Mesenchymal stem cell (in vitro differentiated cells and primary cell): ENCODE results near the gene CD7.
A peak's percentile ranks its signal among the peaks of the same experiment; 100 is the strongest.

ENCODE experiments used
- DNase-seq: peaks from one replicate; pipeline ENCODE4 v3.0.0-alpha.2; 2013
- H2AFZ ChIP-seq: one replicate; pipeline ENCODE4 v1.6.1; 2013; ENCODE audit warnings: low read depth, mild to moderate bottlenecking, control low read depth, inconsistent platforms, low read length, moderate library complexity
- H2AK5ac ChIP-seq: 2 replicates; pipeline ENCODE4 v1.6.1; 2013; ENCODE audit warnings: low read length, moderate library complexity, mild to moderate bottlenecking, inconsistent platforms; ENCODE audit not compliant: severe bottlenecking
- H2BK120ac ChIP-seq: one replicate; pipeline ENCODE4 v1.6.1; 2013; ENCODE audit warnings: low read depth, mild to moderate bottlenecking, inconsistent platforms, low read length, moderate library complexity
- H2BK12ac ChIP-seq, 2 experiments: one replicate each; pipeline ENCODE4 v1.6.1; 2013; ENCODE audit warnings: inconsistent platforms in 2 of 2, low read length in 2 of 2, mild to moderate bottlenecking in 2 of 2, moderate library complexity in 2 of 2, control low read depth in 1 of 2
- H2BK15ac ChIP-seq: one replicate; pipeline ENCODE4 v1.6.1; 2013; ENCODE audit warnings: mild to moderate bottlenecking, low read depth, inconsistent platforms; ENCODE audit not compliant: poor library complexity, severe bottlenecking
- H2BK5ac ChIP-seq: 2 replicates; pipeline ENCODE4 v1.6.1; 2013; ENCODE audit warnings: low read depth, mild to moderate bottlenecking, low read length, control low read depth, inconsistent platforms; ENCODE audit not compliant: poor library complexity, severe bottlenecking
- H3K14ac ChIP-seq, 2 experiments: one replicate each; pipeline ENCODE4 v1.6.1; 2013; ENCODE audit warnings: inconsistent platforms in 2 of 2, low read length in 2 of 2, control low read depth in 1 of 2, mild to moderate bottlenecking in 1 of 2, moderate library complexity in 1 of 2
- H3K18ac ChIP-seq, 2 experiments: one replicate each; pipeline ENCODE4 v1.6.1; 2013; ENCODE audit warnings: inconsistent platforms in 2 of 2, low read length in 2 of 2, control low read depth in 1 of 2, low read depth in 1 of 2, mild to moderate bottlenecking in 1 of 2
- H3K23ac ChIP-seq, 2 experiments: one replicate each; pipeline ENCODE4 v1.6.1; 2013; ENCODE audit warnings: inconsistent platforms in 2 of 2, low read length in 2 of 2, mild to moderate bottlenecking in 2 of 2, moderate library complexity in 2 of 2, control low read depth in 1 of 2
- H3K27ac ChIP-seq: 2 replicates; pipeline ENCODE4 v1.5.1; 2013; ENCODE audit warnings: mild to moderate bottlenecking, moderate library complexity, low read length, control low read depth, inconsistent platforms; ENCODE audit not compliant: poor library complexity, severe bottlenecking
- H3K27me3 ChIP-seq, 2 experiments: 2 replicates each; pipeline versions ENCODE4 v1.6.1 to v1.7.0; 2013; ENCODE audit warnings: low read length in 2 of 2, mild to moderate bottlenecking in 2 of 2, moderate library complexity in 2 of 2, control low read depth in 1 of 2, inconsistent platforms in 1 of 2; ENCODE audit not compliant: control insufficient read depth in 1 of 2, insufficient read depth in 1 of 2
- H3K36me3 ChIP-seq, 2 experiments: 2 replicates each; pipeline versions ENCODE4 v1.6.1 to v1.7.0; 2013; ENCODE audit warnings: low read length in 2 of 2, control low read depth in 1 of 2, inconsistent platforms in 1 of 2, low read depth in 1 of 2, mild to moderate bottlenecking in 1 of 2; ENCODE audit not compliant: insufficient read depth in 2 of 2, control insufficient read depth in 1 of 2
- H3K4ac ChIP-seq, 2 experiments: one replicate each; pipeline ENCODE4 v1.6.1; 2013; ENCODE audit warnings: inconsistent platforms in 2 of 2, low read length in 2 of 2, mild to moderate bottlenecking in 2 of 2, moderate library complexity in 2 of 2, control low read depth in 1 of 2, low read depth in 1 of 2
- H3K4me1 ChIP-seq: 2 replicates; pipeline ENCODE4 v1.6.1; 2013; ENCODE audit warnings: low read depth, low read length, control low read depth; ENCODE audit not compliant: control insufficient read depth, insufficient read depth
- H3K4me2 ChIP-seq: 2 replicates; pipeline ENCODE4 v1.6.1; 2013; ENCODE audit warnings: low read length, mild to moderate bottlenecking, inconsistent platforms; ENCODE audit not compliant: poor library complexity, severe bottlenecking
- H3K4me3 ChIP-seq, 2 experiments: 2 replicates each; pipeline versions ENCODE4 v1.5.1 to v1.7.0; 2013; ENCODE audit warnings: low read length in 2 of 2, mild to moderate bottlenecking in 2 of 2, control low read depth in 1 of 2, low read depth in 1 of 2; ENCODE audit not compliant: insufficient read depth in 1 of 2
- H3K79me1 ChIP-seq: replicated peaks from 2 replicates; pipeline ENCODE4 v1.6.1; 2013; ENCODE audit warnings: mild to moderate bottlenecking, control low read depth, low read length, inconsistent platforms; ENCODE audit not compliant: poor library complexity, severe bottlenecking
- H3K9ac ChIP-seq: 2 replicates; pipeline ENCODE4 v1.7.0; 2013; ENCODE audit warnings: mild to moderate bottlenecking, low read length, moderate library complexity
- H3K9me3 ChIP-seq: 2 replicates; pipeline ENCODE4 v1.7.0; 2013; ENCODE audit warnings: mild to moderate bottlenecking, low read length; ENCODE audit not compliant: control insufficient read depth
- H4K8ac ChIP-seq: one replicate; pipeline ENCODE4 v1.6.1; 2013; ENCODE audit warnings: inconsistent platforms, mild to moderate bottlenecking, low read length, moderate library complexity
- H4K91ac ChIP-seq: one replicate; pipeline ENCODE4 v1.6.1; 2013; ENCODE audit warnings: mild to moderate bottlenecking, low read length, inconsistent platforms
- WGBS: methylation state at CpG from one replicate; pipeline ENCODE4 v1.1.7; 2013; ENCODE audit warnings: mixed read lengths; 5-methylcytosine and 5-hydroxymethylcytosine counted together

Gene CD7

DNA sequence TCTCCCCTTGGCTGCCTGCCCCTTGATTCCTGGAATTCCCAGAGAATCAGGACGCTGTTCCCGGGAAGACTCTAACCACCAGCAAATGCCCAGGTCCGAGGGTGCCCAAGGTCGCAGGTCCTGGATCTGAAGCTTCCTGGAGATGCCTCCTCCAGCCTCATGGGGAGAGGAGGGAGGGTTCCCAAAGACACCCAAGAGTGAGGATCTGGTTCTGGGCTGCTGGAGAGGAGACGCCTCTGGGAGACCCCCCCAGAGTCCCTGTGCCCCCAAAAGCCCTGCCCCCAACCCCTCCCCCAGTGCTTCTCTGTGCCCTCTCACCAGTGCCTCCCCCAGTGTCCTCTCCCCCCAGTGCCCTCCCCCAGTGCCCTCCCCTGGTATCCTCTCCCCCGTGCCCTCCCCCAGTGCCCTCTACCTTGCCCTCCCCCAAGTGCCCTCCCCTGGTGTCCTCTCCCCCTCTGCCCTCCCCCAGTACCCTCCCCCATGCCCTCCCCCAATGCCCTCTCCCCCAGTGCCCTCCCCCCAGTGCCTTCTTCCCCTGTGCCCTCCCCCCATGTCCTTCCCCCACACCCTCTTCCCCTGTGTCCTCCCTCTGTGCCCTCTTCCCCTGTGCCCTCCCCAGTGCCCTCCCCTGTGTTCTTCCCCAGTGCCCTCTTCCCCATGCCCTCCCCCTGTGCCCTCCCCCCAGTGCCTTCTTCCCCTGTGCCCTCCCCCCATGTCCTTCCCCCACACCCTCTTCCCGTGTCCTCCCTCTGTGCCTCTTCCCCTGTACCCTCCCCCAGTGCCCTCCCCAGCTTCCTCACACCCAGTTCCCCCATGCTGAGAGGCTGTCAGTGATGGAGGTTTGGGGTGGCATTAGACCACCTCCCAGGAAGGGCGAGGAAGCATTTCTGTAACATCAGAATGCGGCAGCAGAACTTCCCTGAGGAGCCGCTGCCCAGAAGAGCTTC lies 22.5 kb upstream of the CD7 start:
- Histone ChIP-seq H3K4me3 (peak overlapping the region in 1 of 2 experiments; percentile 75), H3K4ac (peak overlapping the region; percentile 65 to 74), H3K9me3 (no peaks in the 10 kb centered on the region), H2AK5ac (no peak overlapping the region), H2BK15ac (peak overlapping the region; percentile 67), H2AFZ (peak overlapping the region; percentile 83), H3K4me1 (peaks cover 20% of the 10 kb centered on the region), H4K91ac (peak overlapping the region; percentile 96), H2BK5ac (no peak overlapping the region), H3K36me3 (peaks cover 0 to 3% of the 10 kb centered on the region in 2 experiments), H3K9ac (peak overlapping the region; percentile 76), H2BK120ac (peak overlapping the region; percentile 77), H4K8ac (peak overlapping the region; percentile 94), H3K4me2 (peak overlapping the region; percentile 63), H3K23ac (peak overlapping the region in 1 of 2 experiments; percentile 77), H3K18ac (peak overlapping the region; percentile 75 to 97), H3K27me3 (peaks cover 0 to 12% of the 10 kb centered on the region in 2 experiments), H3K79me1 (no peaks in the 10 kb centered on the region), H3K27ac (peak overlapping the region; percentile 50), H2BK12ac (peak overlapping the region; percentile 98 to 99), H3K14ac (no peak overlapping the region)
- 74% methylated on average over 6 of the region's 10 CpGs for WGBS
- DNase-seq: no peak

GRCh38 chr17:82338858-82339633 lies 21.6 kb upstream of the CD7 start:
- no peaks in the 10 kb centered on the region for H3K9me3 ChIP-seq
- peak overlapping the region; percentile 61 for H3K27ac ChIP-seq
- H2BK120ac ChIP-seq: peak overlapping the region; percentile 77
- peak overlapping the region; percentile 29 to 75 for H3K4me3 ChIP-seq
- peak overlapping the region; percentile 65 to 74 for H3K4ac ChIP-seq
- peak overlapping the region; percentile 96 for H4K91ac ChIP-seq
- H3K14ac ChIP-seq: no peak overlapping the region
- peak overlapping the region in 1 of 2 experiments; percentile 77 for H3K23ac ChIP-seq
- H3K18ac ChIP-seq: peak overlapping the region; percentile 75 to 97
- peak; percentile 74 for DNase-seq
- peak overlapping the region; percentile 5 for H2BK5ac ChIP-seq
- H4K8ac ChIP-seq: peak overlapping the region; percentile 94
- H3K4me2 ChIP-seq: peak overlapping the region; percentile 65
- H3K79me1 ChIP-seq: no peaks in the 10 kb centered on the region
- peaks cover 0 to 3% of the 10 kb centered on the region in 2 experiments for H3K36me3 ChIP-seq
- peaks cover 29% of the 10 kb centered on the region for H3K4me1 ChIP-seq
- peaks cover 0 to 12% of the 10 kb centered on the region in 2 experiments for H3K27me3 ChIP-seq
- WGBS: 21% methylated on average over 29 of the region's 29 CpGs
- peak overlapping the region; percentile 83 for H2AFZ ChIP-seq
- H2BK15ac ChIP-seq: peak overlapping the region; percentile 67
- H2AK5ac ChIP-seq: peak overlapping the region; percentile 14
- H2BK12ac ChIP-seq: peak overlapping the region; percentile 98 to 99
- H3K9ac ChIP-seq: peak overlapping the region; percentile 76

- Histone ChIP-seq H3K9ac (peak overlapping the region; percentile 73), H3K9me3 (no peaks in the 10 kb centered on the region), H3K4me2 (peak overlapping the region; percentile 68), H3K36me3 (peaks cover 0 to 3% of the 10 kb centered on the region in 2 experiments), H4K8ac (peak overlapping the region; percentile 89), H3K23ac (peak overlapping the region in 1 of 2 experiments; percentile 18), H2AFZ (peak overlapping the region; percentile 57), H2BK15ac (peak overlapping the region; percentile 74), H2AK5ac (no peak overlapping the region), H3K4me3 (peak overlapping the region in 1 of 2 experiments; percentile 88), H4K91ac (peak overlapping the region; percentile 87), H3K4ac (peak overlapping the region; percentile 94 to 95), H3K14ac (peak overlapping the region in 1 of 2 experiments; percentile 83), H2BK12ac (peak overlapping the region; percentile 1 to 74), H3K27ac (no peak overlapping the region), H3K27me3 (no peaks in the 10 kb centered on the region), H2BK120ac (peak overlapping the region; percentile 57), H3K79me1 (no peaks in the 10 kb centered on the region), H2BK5ac (no peak overlapping the region), H3K4me1 (peaks cover 62% of the 10 kb centered on the region), H3K18ac (peak overlapping the region; percentile 59 to 80)
- WGBS: 78% methylated on average over 14 of the region's 16 CpGs
- peak; percentile 57 for DNase-seq
Measured at GRCh38 chr17:82334622-82335394, 17.4 kb upstream of the CD7 start.
